ENCODE data around the gene CA14.

The CA14 gene

DNA sequence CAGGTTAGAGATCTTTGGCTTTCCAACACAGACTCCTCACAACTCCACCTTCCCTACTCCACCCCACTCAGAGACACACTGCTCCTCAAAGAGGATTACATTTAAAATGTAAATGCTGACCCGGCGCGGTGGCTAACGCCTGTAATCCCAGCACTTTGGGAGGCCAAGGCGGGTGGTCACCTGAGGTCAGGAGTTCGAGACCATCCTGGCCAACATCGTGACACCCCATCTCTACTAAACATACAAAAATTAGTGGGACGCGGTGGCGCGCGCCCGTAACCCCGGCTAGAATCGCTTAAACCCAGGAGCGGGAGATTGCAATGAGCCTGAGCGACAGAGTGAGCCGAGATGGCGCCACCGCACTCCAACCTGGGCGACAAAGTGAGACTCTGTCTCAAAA lies 19.8 kb upstream of the CA14 start:
- TF ChIP-seq, protein P1, sequence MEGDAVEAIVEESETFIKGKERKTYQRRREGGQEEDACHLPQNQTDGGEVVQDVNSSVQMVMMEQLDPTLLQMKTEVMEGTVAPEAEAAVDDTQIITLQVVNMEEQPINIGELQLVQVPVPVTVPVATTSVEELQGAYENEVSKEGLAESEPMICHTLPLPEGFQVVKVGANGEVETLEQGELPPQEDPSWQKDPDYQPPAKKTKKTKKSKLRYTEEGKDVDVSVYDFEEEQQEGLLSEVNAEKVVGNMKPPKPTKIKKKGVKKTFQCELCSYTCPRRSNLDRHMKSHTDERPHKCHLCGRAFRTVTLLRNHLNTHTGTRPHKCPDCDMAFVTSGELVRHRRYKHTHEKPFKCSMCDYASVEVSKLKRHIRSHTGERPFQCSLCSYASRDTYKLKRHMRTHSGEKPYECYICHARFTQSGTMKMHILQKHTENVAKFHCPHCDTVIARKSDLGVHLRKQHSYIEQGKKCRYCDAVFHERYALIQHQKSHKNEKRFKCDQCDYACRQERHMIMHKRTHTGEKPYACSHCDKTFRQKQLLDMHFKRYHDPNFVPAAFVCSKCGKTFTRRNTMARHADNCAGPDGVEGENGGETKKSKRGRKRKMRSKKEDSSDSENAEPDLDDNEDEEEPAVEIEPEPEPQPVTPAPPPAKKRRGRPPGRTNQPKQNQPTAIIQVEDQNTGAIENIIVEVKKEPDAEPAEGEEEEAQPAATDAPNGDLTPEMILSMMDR (IDR thresholded peaks at IDR 0.05; ENCODE audit: low read length), result no peak
- no peak for TF ChIP-seq EZH2 (IDR thresholded peaks at IDR 0.05; ENCODE audit: borderline replicate concordance, low read length)
- H3K79me2 ChIP-seq (ENCODE audit: insufficient read depth, low read length), result peaks cover 31% of the 10 kb centered on the region
- H4K20me1 ChIP-seq (ENCODE audit: insufficient read depth, low read length), result no peaks in the 10 kb centered on the region
- peaks cover 22% of the 10 kb centered on the region for H3K4me1 ChIP-seq (ENCODE audit: insufficient read depth, low read length, severe bottlenecking)
- H3K4me3 ChIP-seq (ENCODE audit: low read depth, low read length, poor library complexity, severe bottlenecking), result no peak overlapping the region
- no peaks in the 10 kb centered on the region for H3F3A ChIP-seq (ENCODE audit: insufficient read depth, low read length)
- H3K9me2 ChIP-seq (ENCODE audit: low read depth, low read length), result no peaks in the 10 kb centered on the region
- peaks cover 4% of the 10 kb centered on the region; the same call in 1 of the 2 replicates for H3K36me3 ChIP-seq (ENCODE audit: insufficient read depth, low read length)
- H3K9ac ChIP-seq (ENCODE audit: low read length), result no peak overlapping the region
- no peak overlapping the region for H3K4me2 ChIP-seq (ENCODE audit: low read length)
- no peak overlapping the region for H3K27ac ChIP-seq (ENCODE audit: low read depth, low read length, poor library complexity, severe bottlenecking)
- H2AFZ ChIP-seq (ENCODE audit: low read length), result no peak overlapping the region
- no peaks in the 10 kb centered on the region for H3K9me3 ChIP-seq (ENCODE audit: low read length)
- no peaks in the 10 kb centered on the region for H3K27me3 ChIP-seq (ENCODE audit: insufficient read depth, low read length)

GRCh38 chr1:150243003-150243402 lies 14.6 kb upstream of the CA14 start:
- Histone ChIP-seq H3K9ac (ENCODE audit: low read length) (no peak overlapping the region), H3K79me2 (ENCODE audit: insufficient read depth, low read length) (no peaks in the 10 kb centered on the region), H3F3A (ENCODE audit: insufficient read depth, low read length) (no peaks in the 10 kb centered on the region), H4K20me1 (ENCODE audit: insufficient read depth, low read length) (no peaks in the 10 kb centered on the region), H3K4me1 (ENCODE audit: insufficient read depth, low read length, severe bottlenecking) (no peaks in the 10 kb centered on the region), H3K27me3 (ENCODE audit: insufficient read depth, low read length) (no peaks in the 10 kb centered on the region), H3K9me3 (ENCODE audit: low read length) (no peaks in the 10 kb centered on the region), H3K4me3 (ENCODE audit: low read depth, low read length, poor library complexity, severe bottlenecking) (no peak overlapping the region), H3K27ac (ENCODE audit: low read depth, low read length, poor library complexity, severe bottlenecking) (no peak overlapping the region), H3K9me2 (ENCODE audit: low read depth, low read length) (no peaks in the 10 kb centered on the region), H2AFZ (ENCODE audit: low read length) (no peak overlapping the region), H3K36me3 (ENCODE audit: insufficient read depth, low read length) (no peaks in the 10 kb centered on the region), H3K4me2 (ENCODE audit: low read length) (no peak overlapping the region)
- no peak for TF ChIP-seq EZH2 (IDR thresholded peaks at IDR 0.05; ENCODE audit: borderline replicate concordance, low read length)
- TF ChIP-seq, protein P1 (IDR thresholded peaks at IDR 0.05; ENCODE audit: low read length), result no peak

GRCh38 chr1:150249936-150250335 lies 7.6 kb upstream of the CA14 start:
- Histone ChIP-seq H3K27ac (ENCODE audit: low read depth, low read length, poor library complexity, severe bottlenecking) (no peak overlapping the region), H3F3A (ENCODE audit: insufficient read depth, low read length) (no peaks in the 10 kb centered on the region), H3K9me2 (ENCODE audit: low read depth, low read length) (no peaks in the 10 kb centered on the region), H3K9me3 (ENCODE audit: low read length) (no peaks in the 10 kb centered on the region), H2AFZ (ENCODE audit: low read length) (no peak overlapping the region), H3K27me3 (ENCODE audit: insufficient read depth, low read length) (peaks cover 3% of the 10 kb centered on the region; the same call in 1 of the 2 replicates), H3K4me3 (ENCODE audit: low read depth, low read length, poor library complexity, severe bottlenecking) (no peak overlapping the region), H3K36me3 (ENCODE audit: insufficient read depth, low read length) (no peaks in the 10 kb centered on the region), H4K20me1 (ENCODE audit: insufficient read depth, low read length) (no peaks in the 10 kb centered on the region), H3K4me1 (ENCODE audit: insufficient read depth, low read length, severe bottlenecking) (no peaks in the 10 kb centered on the region), H3K79me2 (ENCODE audit: insufficient read depth, low read length) (no peaks in the 10 kb centered on the region), H3K4me2 (ENCODE audit: low read length) (no peak overlapping the region), H3K9ac (ENCODE audit: low read length) (no peak overlapping the region)
- no peak for TF ChIP-seq EZH2 (IDR thresholded peaks at IDR 0.05; ENCODE audit: borderline replicate concordance, low read length)

DNA sequence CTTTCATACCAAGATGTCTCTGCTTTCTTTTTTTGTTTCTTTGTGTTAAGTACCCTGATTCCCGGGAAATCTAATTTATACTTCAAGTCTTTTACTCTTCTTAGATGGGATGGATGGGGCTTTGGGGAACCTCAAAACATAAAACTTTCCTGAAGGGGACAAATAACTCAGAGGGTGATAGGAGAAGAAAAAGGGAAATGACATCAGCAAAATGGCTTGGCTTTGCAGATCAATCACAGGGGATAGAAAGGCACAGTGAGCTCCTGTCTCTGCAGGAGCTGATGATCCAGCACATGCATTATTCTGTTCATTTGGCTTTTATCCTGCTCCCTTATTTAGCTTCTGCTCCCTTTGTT lies 1.4 kb upstream of the CA14 start:
- H3K9me3 ChIP-seq (ENCODE audit: low read length), result no peaks in the 10 kb centered on the region
- H3F3A ChIP-seq (ENCODE audit: insufficient read depth, low read length), result no peaks in the 10 kb centered on the region
- peaks cover 10% of the 10 kb centered on the region for H3K4me1 ChIP-seq (ENCODE audit: insufficient read depth, low read length, severe bottlenecking)
- peaks cover 3% of the 10 kb centered on the region; the same call in 1 of the 2 replicates for H3K27me3 ChIP-seq (ENCODE audit: insufficient read depth, low read length)
- no peak overlapping the region for H2AFZ ChIP-seq (ENCODE audit: low read length)
- TF ChIP-seq EZH2 (IDR thresholded peaks at IDR 0.05; ENCODE audit: borderline replicate concordance, low read length), result no peak
- TF ChIP-seq, protein P1 (IDR thresholded peaks at IDR 0.05; ENCODE audit: low read length), result no peak
- peak overlapping the region; percentile 65; the same call in 1 of the 2 replicates for H3K4me2 ChIP-seq (ENCODE audit: low read length)
- H4K20me1 ChIP-seq (ENCODE audit: insufficient read depth, low read length), result no peaks in the 10 kb centered on the region
- H3K36me3 ChIP-seq (ENCODE audit: insufficient read depth, low read length), result no peaks in the 10 kb centered on the region
- no peak overlapping the region for H3K4me3 ChIP-seq (ENCODE audit: low read depth, low read length, poor library complexity, severe bottlenecking)
- H3K9me2 ChIP-seq (ENCODE audit: low read depth, low read length), result no peaks in the 10 kb centered on the region
- no peaks in the 10 kb centered on the region for H3K79me2 ChIP-seq (ENCODE audit: insufficient read depth, low read length)
- H3K27ac ChIP-seq (ENCODE audit: low read depth, low read length, poor library complexity, severe bottlenecking), result no peak overlapping the region
- no peak overlapping the region for H3K9ac ChIP-seq (ENCODE audit: low read length)
